Lung (tissue), 12 donors: ENCODE measurements around the gene DNAAF1. TPM values are rescaled to one million over a fixed set of nuclear protein-coding genes. Genes with fewer than 3 reads are reported as not detected.

Experiments
- ATAC-seq: fragments of 200-7000 bp; cut with Tn5 transposase; one replicate; pipeline ENCODE4 v1.9.1; 2020; ENCODE audit warnings: moderate number of reproducible peaks; ENCODE audit not compliant: insufficient read depth, low FRiP score
- DNase-seq, 3 donors: peaks; one replicate each; pipeline ENCODE4 v3.0.0-alpha.2; 2013 to 2017
- H3K27ac ChIP-seq, 2 donors: one replicate each; pipeline ENCODE4 v1.5.1; 2013; ENCODE audit warnings: mild to moderate bottlenecking in 2 of 2, moderate library complexity in 2 of 2, control low read depth in 1 of 2, inconsistent platforms in 1 of 2, low read depth in 1 of 2, low read length in 1 of 2
- H3K27me3 ChIP-seq, 3 donors: one replicate each; pipeline ENCODE4 v1.5.1; 2013; ENCODE audit warnings: low read length in 2 of 3; ENCODE audit not compliant: control insufficient read depth in 3 of 3, insufficient read depth in 3 of 3
- H3K36me3 ChIP-seq, 4 donors: one replicate each; pipeline ENCODE4 v1.5.1; 2013; ENCODE audit warnings: low read length in 4 of 4, mild to moderate bottlenecking in 1 of 4, moderate library complexity in 1 of 4; ENCODE audit not compliant: control insufficient read depth in 4 of 4, insufficient read depth in 4 of 4
- H3K4me1 ChIP-seq, 5 donors: one replicate each; pipeline ENCODE4 v1.5.1; 2013; ENCODE audit warnings: low read length in 5 of 5, mild to moderate bottlenecking in 2 of 5, moderate library complexity in 1 of 5; ENCODE audit not compliant: control insufficient read depth in 5 of 5, insufficient read depth in 5 of 5
- H3K4me3 ChIP-seq: one replicate; pipeline ENCODE4 v1.5.1; 2013; ENCODE audit warnings: mild to moderate bottlenecking, control low read depth, moderate library complexity
- H3K9ac ChIP-seq, 2 donors: one replicate each; pipeline ENCODE4 v1.5.1; 2013; ENCODE audit warnings: low read length in 2 of 2, control low read depth in 1 of 2; ENCODE audit not compliant: insufficient read depth in 1 of 2
- H3K9me3 ChIP-seq, 4 donors: one replicate each; pipeline ENCODE4 v1.5.1; 2013; ENCODE audit warnings: low read length in 3 of 4, mild to moderate bottlenecking in 1 of 4, moderate library complexity in 1 of 4; ENCODE audit not compliant: control insufficient read depth in 4 of 4, insufficient read depth in 3 of 4
- CTCF ChIP-seq: IDR thresholded peaks from 2 replicates; pipeline ENCODE4 v1.5.1; 2012; ENCODE audit warnings: mild to moderate bottlenecking; ENCODE audit errors: control extremely low read depth, extremely low read depth
- WGBS, 2 donors: extraction: QIAGEN DNeasy Blood & Tissue Kit; methylation state at CpG; one replicate each; pipeline ENCODE4 v1.1.7; 2013; 5-methylcytosine and 5-hydroxymethylcytosine counted together
- polyA plus RNA-seq, 2 donors: library from polyadenylated mRNA; stranded (reverse); fragments of 200-250 nt; gene quantifications; one replicate each; pipeline ENCODE4 v1.2.1, GENCODE V29; 2013
- total RNA-seq, 2 donors: library from RNA; depleted of rRNA in 1 of 2; stranded (reverse); fragments of >200 nt in 1 of 2; gene quantifications; one replicate each; pipeline ENCODE4 v1.2.1, GENCODE V29; 2014 to 2021
- donor health status: control.
- donor health status: control.
- donor health status: Bipolar disorder and iron deficiency.
- donor health status: healthy.
- donor health status: DM: yes; HTN: yes; CAD: no.

Gene DNAAF1
- total and polyA plus RNA-seq, 4 donors: 11.5 to 38.5 (median 12.4) TPM

GRCh38 chr16:84181144-84181915 lies 36.2 kb downstream of the DNAAF1 start:
- Histone ChIP-seq H3K36me3 (peaks cover 3 to 56% (median 20%) of the 10 kb centered on the region in 4 donors), H3K4me1 (peaks cover 0 to 18% (median 4%) of the 10 kb centered on the region in 5 donors), H3K27me3 (no peaks in the 10 kb centered on the region), H3K9me3 (no peaks in the 10 kb centered on the region), H3K4me3 (no peak overlapping the region), H3K27ac (no peak overlapping the region), H3K9ac (no peak overlapping the region)
- WGBS, 2 donors: 89 to 95% methylated on average over 41 of the region's 41 CpGs
- no peak for TF ChIP-seq CTCF
- ATAC-seq (no peak), DNase-seq (no peak)

- Histone ChIP-seq H3K9me3 (no peaks in the 10 kb centered on the region), H3K36me3 (peaks cover 3 to 56% (median 20%) of the 10 kb centered on the region in 4 donors), H3K9ac (no peak overlapping the region), H3K4me3 (no peak overlapping the region), H3K27me3 (no peaks in the 10 kb centered on the region), H3K27ac (no peak overlapping the region), H3K4me1 (peaks cover 0 to 12% (median 2%) of the 10 kb centered on the region in 5 donors)
- TF ChIP-seq CTCF: no peak
- ATAC-seq: no peak
- 96 to 99% methylated on average over 18 of the region's 18 CpGs for WGBS, 2 donors
- no peak for DNase-seq
Measured at GRCh38 chr16:84182104-84182503, 37.0 kb downstream of the DNAAF1 start.

DNA sequence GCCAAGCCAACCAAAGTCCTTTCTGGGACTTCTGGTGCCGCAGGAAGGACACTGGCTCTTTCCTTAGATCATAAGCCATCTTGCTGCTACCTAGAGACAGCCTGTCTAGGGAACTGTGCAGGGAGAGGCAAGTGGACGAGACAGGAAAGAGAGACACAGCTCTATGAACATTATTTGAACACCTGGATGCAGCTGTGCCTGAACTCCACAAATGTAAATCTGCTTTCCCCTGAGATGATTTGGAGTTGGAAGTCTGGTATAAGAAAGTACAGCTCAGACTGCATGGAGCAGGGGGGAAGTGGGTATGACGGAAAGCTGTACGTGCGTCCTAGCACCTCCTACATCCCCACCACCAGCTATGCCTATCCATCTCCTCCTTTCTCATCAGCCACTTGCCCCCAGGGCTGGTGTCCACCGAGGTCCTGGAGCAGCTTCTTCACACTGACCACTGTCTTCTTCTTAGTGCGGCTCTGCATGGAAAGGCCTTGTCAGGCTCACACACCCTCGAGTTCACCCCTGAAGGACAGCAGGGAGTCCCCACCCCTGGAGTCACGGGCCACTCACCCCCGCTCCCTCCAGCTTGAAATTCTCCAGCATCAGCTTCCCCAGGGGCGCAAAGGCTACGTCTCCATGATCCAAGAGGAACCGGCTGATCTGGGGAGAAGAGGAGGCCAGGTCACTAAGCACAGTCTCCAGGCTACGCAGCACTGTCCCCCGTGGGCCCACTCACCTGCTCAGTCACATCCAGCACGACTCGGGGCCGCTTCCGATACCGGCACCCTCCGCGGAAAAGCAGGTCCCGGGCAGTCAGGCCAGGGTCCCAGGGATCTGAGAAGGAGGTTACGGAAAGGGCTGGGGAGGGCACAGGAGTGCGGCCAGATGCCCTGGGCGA lies 37.8 kb downstream of the DNAAF1 start:
- WGBS, 2 donors: 96% methylated on average over 26 of the region's 26 CpGs
- Histone ChIP-seq H3K4me1 (peaks cover 0 to 12% (median 0%) of the 10 kb centered on the region in 5 donors), H3K27me3 (no peaks in the 10 kb centered on the region), H3K9ac (no peak overlapping the region), H3K9me3 (no peaks in the 10 kb centered on the region), H3K4me3 (no peak overlapping the region), H3K27ac (no peak overlapping the region), H3K36me3 (peaks cover 3 to 54% (median 20%) of the 10 kb centered on the region in 4 donors)
- no peak for TF ChIP-seq CTCF
- DNase-seq (no peak), ATAC-seq (no peak)
